ENCODE data around the gene THEMIS. TPM values are rescaled to one million over a fixed set of nuclear protein-coding genes. Genes with fewer than 3 reads are reported as not detected.
A peak's percentile ranks its signal among the peaks of the same experiment; 100 is the strongest.

The THEMIS gene
- polyA plus RNA-seq, 1 donor (not counting 4 experiments of a cell fraction or from before 2014, with no cell fraction given), result not detected

DNA sequence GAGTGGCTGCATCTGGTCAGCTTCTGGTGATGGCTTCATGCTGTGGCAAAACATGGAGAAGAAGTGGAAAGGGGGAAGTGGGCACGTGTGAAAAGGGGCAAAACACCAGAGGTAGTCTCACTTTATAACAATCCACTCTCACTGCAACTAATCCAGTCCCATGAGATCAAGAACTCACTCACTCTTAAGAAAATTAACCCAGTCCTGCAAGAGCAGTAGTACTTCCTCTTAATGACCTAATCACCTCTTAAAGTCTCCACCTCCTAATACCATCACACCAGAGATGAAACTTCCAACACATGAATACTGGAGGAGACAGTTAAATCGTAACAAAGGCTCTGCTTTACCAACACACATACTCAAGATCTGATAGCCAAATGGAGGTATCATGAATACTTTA is 152.6 kb downstream of the THEMIS start:
- H4K20me1 ChIP-seq (ENCODE audit: control insufficient read depth, extremely low read depth, insufficient read depth, low read length), result no peaks in the 10 kb centered on the region
- H3K4me2 ChIP-seq (ENCODE audit: control insufficient read depth, extremely low read depth, insufficient read depth, low read depth, low read length), result no peak overlapping the region
- no peak overlapping the region for H3K9ac ChIP-seq (ENCODE audit: control insufficient read depth, extremely low read depth, insufficient read depth, low read length)
- no peaks in the 10 kb centered on the region for H3K36me3 ChIP-seq (ENCODE audit: control insufficient read depth in 2 of 2, extremely low read depth in 1 of 2, insufficient read depth in 2 of 2, low read length in 2 of 2)
- no peaks in the 10 kb centered on the region for H3K27me3 ChIP-seq (ENCODE audit: control insufficient read depth, extremely low read depth, insufficient read depth, low read length)
- H3K4me3 ChIP-seq (ENCODE audit: control insufficient read depth in 2 of 3, extremely low read depth in 1 of 3, insufficient read depth in 2 of 3, low read depth in 1 of 3, low read length in 3 of 3), result no peak overlapping the region
- H3K9me1 ChIP-seq (ENCODE audit: control insufficient read depth, extremely low read depth, insufficient read depth, low read length), result no peaks in the 10 kb centered on the region
- no peak overlapping the region for H2AFZ ChIP-seq (ENCODE audit: control insufficient read depth, low read length)
- FAIRE-seq (peak; percentile 41), DNase-seq (ENCODE audit: low read depth, low spot score) (no peak)
- H3K9me3 ChIP-seq (ENCODE audit: control insufficient read depth, low read depth, low read length), result no peaks in the 10 kb centered on the region
- no peaks in the 10 kb centered on the region for H3K79me2 ChIP-seq (ENCODE audit: control insufficient read depth, insufficient read depth, low read length)
- no peak for TF ChIP-seq EZH2 (IDR thresholded peaks at IDR 0.05; ENCODE audit: low read length)
- TF ChIP-seq, protein P1, sequence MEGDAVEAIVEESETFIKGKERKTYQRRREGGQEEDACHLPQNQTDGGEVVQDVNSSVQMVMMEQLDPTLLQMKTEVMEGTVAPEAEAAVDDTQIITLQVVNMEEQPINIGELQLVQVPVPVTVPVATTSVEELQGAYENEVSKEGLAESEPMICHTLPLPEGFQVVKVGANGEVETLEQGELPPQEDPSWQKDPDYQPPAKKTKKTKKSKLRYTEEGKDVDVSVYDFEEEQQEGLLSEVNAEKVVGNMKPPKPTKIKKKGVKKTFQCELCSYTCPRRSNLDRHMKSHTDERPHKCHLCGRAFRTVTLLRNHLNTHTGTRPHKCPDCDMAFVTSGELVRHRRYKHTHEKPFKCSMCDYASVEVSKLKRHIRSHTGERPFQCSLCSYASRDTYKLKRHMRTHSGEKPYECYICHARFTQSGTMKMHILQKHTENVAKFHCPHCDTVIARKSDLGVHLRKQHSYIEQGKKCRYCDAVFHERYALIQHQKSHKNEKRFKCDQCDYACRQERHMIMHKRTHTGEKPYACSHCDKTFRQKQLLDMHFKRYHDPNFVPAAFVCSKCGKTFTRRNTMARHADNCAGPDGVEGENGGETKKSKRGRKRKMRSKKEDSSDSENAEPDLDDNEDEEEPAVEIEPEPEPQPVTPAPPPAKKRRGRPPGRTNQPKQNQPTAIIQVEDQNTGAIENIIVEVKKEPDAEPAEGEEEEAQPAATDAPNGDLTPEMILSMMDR (optimal IDR thresholded peaks at IDR 0.05 in 1 of 3, IDR thresholded peaks at IDR 0.05 in 1 of 3, conservative IDR thresholded peaks at IDR 0.05 in 1 of 3; ENCODE audit: extremely low read depth in 1 of 3, insufficient read depth in 2 of 3, low read length in 3 of 3), result no peak
- dilution Hi-C loops (cut with MboI; ENCODE audit: extremely low pct_ligation_motif_present, low sequenced_read_pairs), result no loop called here
- H3K27ac ChIP-seq (ENCODE audit: control insufficient read depth, insufficient read depth, low read length), result no peak overlapping the region
- no peaks in the 10 kb centered on the region for H3K4me1 ChIP-seq (ENCODE audit: control insufficient read depth, extremely low read depth, insufficient read depth, low read length)

DNA sequence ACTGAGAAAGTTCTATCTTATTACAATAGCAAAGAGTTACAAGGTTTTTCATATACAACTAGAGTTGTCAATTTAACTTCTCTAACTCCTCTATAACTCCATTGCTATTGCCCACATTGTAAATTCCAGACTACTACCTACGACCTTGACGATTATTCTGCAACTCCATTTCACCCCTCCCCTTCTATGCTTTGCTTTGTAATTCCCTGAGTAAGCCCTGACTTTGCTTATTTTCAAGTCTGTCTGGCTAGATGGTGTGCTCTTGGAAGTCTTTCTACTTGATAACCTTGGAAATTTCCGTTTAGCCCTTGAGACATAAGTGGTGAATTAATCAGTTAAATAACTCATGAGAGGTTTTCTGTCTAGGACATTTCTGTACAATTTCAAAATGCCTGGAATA is 162.4 kb downstream of the THEMIS start:
- Histone ChIP-seq H3K4me2 (ENCODE audit: control insufficient read depth, extremely low read depth, insufficient read depth, low read depth, low read length) (no peak overlapping the region), H3K4me3 (ENCODE audit: control insufficient read depth in 2 of 3, extremely low read depth in 1 of 3, insufficient read depth in 2 of 3, low read depth in 1 of 3, low read length in 3 of 3) (no peak overlapping the region), H3K9ac (ENCODE audit: control insufficient read depth, extremely low read depth, insufficient read depth, low read length) (no peak overlapping the region), H3K27me3 (ENCODE audit: control insufficient read depth, extremely low read depth, insufficient read depth, low read length) (no peaks in the 10 kb centered on the region), H3K4me1 (ENCODE audit: control insufficient read depth, extremely low read depth, insufficient read depth, low read length) (no peaks in the 10 kb centered on the region), H3K27ac (ENCODE audit: control insufficient read depth, insufficient read depth, low read length) (no peak overlapping the region), H3K79me2 (ENCODE audit: control insufficient read depth, insufficient read depth, low read length) (no peaks in the 10 kb centered on the region), H3K9me3 (ENCODE audit: control insufficient read depth, low read depth, low read length) (no peaks in the 10 kb centered on the region), H2AFZ (ENCODE audit: control insufficient read depth, low read length) (no peak overlapping the region), H4K20me1 (ENCODE audit: control insufficient read depth, extremely low read depth, insufficient read depth, low read length) (no peaks in the 10 kb centered on the region), H3K36me3 (ENCODE audit: control insufficient read depth in 2 of 2, extremely low read depth in 1 of 2, insufficient read depth in 2 of 2, low read length in 2 of 2) (no peaks in the 10 kb centered on the region), H3K9me1 (ENCODE audit: control insufficient read depth, extremely low read depth, insufficient read depth, low read length) (no peaks in the 10 kb centered on the region)
- FAIRE-seq (no peak), DNase-seq (ENCODE audit: low read depth, low spot score) (no peak)
- dilution Hi-C loops (cut with MboI; ENCODE audit: extremely low pct_ligation_motif_present, low sequenced_read_pairs), result no loop called here
- TF ChIP-seq EZH2 (IDR thresholded peaks at IDR 0.05; ENCODE audit: low read length), result no peak
- TF ChIP-seq, protein P1 (optimal IDR thresholded peaks at IDR 0.05 in 1 of 3, IDR thresholded peaks at IDR 0.05 in 1 of 3, conservative IDR thresholded peaks at IDR 0.05 in 1 of 3; ENCODE audit: extremely low read depth in 1 of 3, insufficient read depth in 2 of 3, low read length in 3 of 3), result no peak
